Stimulated activated CD4-positive, alpha-beta T cell treated with anti-CD3 and anti-CD28 coated beads, TNF-alpha, amount 100 ng/mL, for 48 hours (primary cell): ENCODE measurements around the gene ICA1.
A peak's percentile ranks its signal among the peaks of the same experiment; 100 is the strongest.
"Not testable (repeated sequence)": the region's sequence is repeated elsewhere in the genome, so short reads cannot be mapped to it uniquely, and the experiment has no call there.

Experiments used
- DNase-seq, 3 donors: peaks; one replicate each; pipeline ENCODE4 v3.0.0-alpha.2; 2020; ENCODE audit warnings: low read depth in 3 of 3

The ICA1 gene

DNA sequence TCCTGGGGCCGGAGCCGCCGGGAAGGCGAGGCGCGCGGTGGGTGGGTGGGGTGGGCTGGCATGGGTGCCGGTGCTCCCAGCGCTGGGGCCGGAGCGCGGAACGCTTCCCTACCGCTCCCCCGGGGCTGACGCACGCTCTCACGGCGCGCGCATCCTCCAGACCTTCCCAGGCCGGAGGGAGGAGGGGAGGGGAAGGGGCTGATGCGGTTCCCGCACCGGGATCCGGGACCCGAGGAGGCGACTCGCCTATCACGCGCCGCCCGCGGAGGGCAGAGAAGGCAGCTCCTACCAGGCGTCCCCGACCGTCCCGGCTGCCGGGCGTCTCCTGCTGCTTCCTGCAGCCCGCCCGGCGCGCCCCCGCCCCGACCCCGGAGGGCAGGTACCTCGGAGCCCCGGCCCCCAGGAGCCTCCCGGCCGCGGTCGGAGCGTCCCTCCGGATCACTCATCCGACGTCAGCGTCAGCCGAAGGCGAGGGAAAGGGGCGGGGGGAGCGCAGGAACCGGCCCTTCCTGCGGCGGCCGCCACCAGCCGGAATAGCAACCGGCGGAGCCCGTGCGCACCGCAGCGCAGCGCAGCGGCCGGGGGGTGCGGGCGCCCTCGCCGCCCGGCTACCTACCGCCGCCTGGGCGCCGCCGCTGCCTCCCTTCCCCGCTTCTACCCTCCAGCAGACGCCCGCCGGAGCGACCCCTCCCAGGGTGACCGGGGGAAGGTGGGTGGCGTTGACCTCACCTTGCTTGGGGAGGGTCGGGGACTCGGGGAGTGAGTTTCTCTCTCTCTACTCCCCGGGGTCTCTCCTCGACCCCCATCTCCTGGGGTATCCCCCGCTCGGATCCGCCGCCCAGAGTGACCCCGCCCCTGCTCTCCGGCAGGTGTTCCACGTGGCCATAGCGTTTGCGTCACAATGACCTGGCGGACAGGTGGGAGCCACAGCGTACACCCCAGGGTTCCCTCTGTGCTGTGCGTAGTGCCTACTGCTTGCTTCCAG, at the start of gene ICA1:
TSS of gene ICA1 (minus strand) at position 457 of the 985 bp plus-strand sequence. CDS start 26,241 bp downstream, outside the sequence.
- peak in 2 of 3 donors; percentile 8 to 11 for DNase-seq

DNA sequence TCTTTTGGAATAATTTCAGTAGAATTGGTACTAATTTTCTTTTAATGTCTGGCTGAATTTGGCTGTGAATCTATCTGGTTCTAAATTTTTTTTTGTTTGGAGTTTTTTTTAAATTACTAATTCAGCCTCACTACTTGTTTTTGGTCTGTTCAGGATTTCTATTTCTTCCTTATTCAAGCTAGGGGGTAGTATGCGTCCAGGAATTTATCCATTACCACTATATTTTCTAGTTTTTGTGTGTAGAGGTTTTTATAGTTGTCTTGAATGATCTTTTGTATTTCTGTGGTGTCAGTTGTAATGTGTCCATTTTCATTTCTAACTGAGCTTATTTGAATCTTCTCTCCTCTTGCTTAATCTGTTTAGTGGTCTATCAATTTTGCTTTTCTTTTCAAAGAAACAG, 48.9 kb upstream of the ICA1 start:
- no peak for DNase-seq

DNA sequence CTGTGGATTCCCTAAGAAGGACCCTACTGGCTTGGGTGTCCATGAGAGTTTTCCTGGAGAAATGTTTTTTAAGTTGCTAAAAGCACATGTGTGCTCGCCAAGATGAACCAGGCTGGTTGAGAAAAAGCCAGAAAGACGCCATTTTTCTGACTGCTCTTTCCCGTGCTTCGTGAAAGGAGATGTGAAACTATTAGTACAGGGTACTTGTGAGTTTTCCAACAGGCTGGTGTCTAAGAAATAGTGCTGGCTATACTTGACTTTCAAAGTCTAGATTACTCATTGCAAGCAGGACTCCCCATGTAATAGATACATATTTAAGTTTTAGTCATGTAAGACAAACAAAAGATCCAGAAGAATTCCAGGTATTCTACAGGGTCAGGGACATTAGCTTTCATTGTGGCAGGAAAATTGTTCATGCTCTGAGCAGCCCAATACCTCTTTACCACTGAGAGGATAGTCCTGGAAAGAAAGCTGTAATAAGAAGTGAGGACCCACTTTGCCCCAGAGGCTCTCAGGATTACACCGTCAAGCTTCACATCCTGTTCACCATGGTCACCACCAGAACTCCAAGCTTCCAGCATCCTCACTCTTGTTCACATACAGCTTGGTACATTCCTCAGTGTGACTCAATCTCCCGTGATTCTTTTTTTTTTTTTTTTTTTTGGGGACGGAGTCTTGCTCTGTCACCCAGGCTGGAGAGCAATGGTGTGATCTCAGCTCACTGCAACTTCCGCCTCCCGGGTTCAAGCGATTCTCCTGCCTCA, 43.8 kb upstream of the ICA1 start:
- DNase-seq = no peak

DNA sequence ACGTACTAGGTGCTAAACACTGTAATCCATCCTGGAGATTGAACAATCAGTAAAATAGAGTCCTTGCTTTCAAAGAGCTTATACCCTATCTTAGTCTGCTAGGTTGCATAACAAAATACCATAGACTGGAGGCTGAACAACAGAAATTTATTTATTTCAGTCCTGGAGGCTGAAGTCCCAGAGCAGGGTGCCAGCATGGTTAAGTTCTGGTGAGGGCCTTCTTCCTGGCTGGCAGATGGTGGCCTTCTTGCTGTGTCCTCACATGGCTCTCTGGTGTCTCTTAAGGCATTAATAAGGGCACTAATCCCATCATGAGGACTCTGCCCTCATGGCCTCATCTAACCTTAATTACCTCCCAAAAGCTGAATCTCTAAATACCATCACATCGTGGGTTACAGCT, 43.1 kb upstream of the ICA1 start:
- no peak for DNase-seq

DNA sequence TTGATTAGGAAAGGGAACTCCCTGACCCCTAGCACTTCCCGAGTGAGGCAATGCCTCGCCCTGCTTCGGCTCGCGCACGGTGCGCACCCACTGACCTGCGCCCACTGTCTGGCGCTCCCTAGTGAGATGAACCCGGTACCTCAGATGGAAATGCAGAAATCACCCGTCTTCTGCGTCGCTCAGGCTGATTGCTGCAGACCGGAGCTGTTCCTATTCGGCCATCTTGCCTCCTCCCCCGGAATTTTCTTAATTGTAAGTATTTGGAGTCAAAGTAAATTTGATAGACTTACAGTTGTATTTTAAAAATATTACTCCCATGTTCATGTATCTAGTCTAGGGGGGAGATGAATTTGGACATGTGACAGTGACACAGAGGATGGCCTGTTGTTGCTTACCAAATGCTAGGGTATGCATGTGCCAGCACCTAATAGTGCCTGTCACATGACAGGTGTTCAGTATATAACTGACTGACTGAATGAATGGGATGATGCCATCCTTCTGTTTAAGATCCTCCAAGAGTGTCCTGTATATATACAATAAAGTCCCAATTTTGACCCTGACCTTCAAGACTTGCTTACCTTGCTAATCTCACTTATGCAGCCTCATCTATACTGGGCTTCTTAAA, 42.0 kb upstream of the ICA1 start:
- DNase-seq = no peak

DNA sequence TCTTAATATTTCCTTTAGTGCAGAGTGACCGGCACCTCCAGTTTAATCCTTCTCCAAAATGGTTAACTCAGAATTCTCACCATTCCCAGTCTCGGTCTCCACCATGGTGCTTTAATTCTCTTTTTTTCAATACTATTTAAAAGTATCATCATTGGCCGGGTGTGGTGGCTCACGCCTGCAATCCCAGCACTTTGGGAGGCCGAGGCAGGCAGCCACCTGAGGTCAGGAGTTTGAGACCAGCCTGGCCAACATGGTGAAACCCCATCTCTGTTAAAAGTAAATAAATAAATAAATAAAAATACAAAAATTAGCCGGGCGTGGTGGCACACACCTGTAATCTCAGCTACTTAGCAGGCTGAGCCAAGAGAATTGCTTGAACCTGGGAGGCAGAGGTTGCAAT, 35.1 kb upstream of the ICA1 start:
- DNase-seq = not testable (repeated sequence)

DNA sequence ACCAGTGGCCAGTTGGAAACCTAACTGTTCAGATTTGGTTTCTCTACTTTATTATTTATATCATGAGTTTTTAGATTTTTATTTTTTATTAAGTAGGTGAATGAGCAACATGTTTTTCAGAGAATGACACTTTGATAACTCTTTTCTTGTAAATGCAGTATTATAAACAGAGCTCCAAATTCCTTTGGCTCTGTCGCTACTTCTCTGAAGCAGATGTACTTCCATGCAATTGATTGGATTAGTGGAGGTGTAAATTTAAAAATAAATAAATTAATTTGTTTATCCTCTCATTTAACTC, 34.3 kb upstream of the ICA1 start:
- no peak for DNase-seq

DNA sequence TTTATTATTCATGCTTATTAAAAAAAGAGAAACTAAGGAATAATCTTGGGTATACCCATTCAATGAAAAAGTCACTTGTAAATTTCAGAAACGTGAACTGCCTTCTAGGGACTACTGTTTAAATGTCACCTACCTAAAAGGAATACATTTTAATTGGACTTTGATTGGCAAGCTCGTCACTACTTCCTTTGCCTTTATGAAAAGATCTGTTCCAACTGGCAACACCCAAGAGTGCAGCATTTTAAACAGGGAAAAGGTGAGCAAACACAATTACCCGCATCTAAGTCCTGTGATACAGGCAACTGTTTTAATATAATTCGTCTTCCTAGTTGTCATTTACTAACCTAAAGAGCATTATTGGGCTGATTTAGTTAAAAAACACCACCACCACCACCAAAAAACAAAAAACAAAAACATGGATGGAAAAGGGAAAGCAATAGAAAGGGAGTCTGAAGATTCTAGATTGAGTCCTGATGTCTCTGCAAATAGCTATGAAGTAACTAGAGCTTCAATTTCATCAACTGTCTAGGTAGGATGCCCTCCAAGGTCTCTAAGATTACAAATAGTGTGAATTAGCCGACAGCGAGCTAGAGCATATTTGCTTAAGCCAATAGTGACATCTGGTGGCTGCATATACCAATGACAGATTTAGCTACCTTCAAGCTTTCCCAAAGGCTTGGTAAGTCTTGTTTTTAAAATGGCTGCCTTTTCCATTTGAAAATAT, 33.8 kb upstream of the ICA1 start:
- peak in 2 of 3 donors; percentile 5 to 14 for DNase-seq

DNA sequence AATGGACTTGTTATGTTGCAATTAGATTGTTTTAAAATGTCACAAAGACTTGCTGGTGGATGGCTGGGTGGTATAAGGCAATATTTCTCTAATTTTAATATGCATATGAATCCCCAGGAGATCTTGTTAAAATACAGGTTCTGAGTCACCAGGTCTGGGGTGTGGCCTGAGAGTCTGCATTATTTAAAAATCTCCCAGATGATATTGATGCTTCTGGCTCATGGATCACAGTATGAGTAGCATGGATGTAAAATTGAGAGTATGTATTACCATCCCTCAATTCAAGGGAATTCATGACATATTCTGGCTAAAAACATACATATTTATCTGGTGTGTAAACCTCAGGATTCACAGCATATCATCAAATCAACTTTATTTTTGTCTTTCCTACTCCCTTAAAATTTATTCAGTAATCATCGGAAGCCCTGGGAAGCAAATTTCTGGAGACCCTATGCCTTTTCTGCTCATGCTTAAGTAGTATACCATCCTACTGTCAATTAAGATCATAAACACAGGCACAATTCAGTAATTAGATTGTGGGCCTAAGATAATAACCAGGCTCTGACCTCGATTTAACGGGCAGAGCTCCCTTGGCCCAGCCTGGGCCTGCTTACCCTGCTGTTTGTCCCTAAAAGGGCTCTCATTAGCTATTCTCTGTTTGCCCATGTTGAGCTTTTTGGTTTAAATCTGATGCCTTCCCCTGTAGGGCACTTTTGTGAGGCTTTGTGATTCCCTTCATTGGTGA, 29.6 kb upstream of the ICA1 start:
- no peak for DNase-seq

DNA sequence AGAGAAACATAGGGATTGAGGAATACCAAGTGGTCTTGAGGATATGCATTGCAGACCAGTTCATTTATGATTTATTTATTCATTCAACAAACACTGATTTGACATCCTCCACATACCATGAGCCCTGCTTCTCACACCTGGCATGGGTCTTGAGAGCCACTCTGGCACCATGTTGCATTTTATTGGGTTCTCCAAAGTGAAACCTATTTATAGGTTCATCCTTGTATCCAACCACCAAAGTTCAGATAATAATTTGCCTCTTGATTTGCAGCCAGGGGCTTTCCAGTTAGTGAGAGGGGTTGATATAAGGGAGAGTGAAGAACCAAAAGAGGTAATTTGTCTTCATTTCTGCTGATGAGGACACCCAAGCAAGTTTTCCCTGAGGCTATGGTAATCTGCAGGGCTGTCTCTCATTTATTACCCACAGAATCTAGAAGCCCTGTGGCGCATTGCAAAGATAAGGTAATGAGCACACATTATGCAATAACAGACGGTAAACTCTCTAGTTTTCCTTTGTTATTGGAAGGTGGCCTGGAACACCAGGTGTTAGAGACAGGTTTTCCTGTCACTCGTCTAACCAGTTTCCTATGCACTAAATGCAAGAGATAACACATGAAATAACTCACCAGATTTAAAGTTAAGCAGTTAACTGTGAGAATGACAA, 28.8 kb upstream of the ICA1 start:
- DNase-seq = no peak

DNA sequence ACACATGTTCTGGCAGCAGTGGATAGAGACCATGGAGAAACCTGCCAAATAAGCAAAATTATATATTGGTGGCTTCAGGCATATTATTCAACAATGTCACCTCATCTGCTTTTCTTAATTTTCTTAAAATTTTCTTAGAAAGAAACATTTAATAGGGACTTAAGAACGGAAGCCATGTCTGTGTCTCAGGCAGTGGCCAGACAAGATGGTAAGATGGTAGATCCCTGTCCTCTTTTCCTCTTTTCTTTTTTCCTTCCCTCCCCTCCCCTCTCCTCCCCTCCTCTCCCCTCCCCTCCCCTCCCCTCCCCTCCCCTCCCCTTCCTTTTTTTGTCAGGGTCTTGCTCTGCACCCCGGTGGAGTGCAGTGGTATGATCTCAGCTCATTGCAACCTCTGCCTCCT, 24.2 kb upstream of the ICA1 start:
- DNase-seq = no peak

DNA sequence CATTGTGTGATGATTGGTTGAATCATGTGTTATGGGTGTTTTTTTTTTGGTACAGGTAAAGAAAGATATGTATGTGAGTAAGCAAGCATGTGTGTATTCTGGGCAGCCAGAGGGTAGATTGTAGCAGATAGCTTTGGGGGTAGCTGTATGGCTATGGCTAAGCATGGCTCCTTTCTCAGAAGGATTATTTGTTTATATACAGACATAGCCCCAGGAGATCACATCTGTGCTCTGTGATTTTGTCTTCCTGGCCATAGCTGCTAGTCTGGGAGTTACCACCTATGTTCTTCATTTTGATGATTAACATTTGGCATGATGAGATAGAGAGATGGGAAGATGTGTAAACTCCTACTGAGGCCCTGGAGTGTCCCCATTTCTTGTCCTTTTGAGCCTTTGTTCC, 23.2 kb upstream of the ICA1 start:
- no peak for DNase-seq

DNA sequence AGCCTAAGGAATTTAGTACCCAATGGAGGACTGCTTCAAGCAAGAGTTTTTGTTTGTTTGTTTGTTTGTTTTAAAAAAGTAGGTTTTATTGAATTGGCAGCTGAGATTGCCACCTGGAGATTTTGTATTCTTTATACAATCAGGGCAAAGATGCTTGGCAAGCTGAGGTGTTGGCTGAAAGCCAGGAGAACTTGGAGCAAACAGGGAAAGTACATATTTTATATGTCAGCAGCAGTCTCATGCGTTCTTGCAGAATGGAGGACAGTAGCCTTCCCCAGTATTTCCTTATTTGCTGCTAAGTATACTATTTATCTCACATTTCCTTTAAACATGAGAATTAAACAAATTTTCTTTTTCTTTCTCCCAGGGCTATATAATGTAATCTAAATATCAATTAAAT, 22.6 kb upstream of the ICA1 start:
- no peak for DNase-seq

DNA sequence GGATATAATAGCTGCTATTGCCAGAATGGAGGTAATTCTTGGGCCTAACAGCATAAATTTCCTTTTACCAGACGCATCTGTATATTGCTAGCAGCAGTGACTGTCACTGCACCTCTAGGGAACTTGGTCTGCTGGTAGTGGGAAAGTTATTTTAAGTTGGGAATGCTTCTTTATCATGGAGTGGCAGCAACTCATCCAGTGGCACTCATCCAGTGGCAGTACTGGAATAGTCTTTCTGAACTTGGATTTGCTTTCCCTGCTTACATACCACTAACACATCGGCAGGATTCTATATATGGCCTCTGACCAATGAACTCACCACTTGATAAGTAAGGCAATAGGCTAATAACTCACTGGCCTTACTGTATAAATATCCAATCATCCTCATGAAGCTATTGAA, 22.0 kb upstream of the ICA1 start:
- no peak for DNase-seq

DNA sequence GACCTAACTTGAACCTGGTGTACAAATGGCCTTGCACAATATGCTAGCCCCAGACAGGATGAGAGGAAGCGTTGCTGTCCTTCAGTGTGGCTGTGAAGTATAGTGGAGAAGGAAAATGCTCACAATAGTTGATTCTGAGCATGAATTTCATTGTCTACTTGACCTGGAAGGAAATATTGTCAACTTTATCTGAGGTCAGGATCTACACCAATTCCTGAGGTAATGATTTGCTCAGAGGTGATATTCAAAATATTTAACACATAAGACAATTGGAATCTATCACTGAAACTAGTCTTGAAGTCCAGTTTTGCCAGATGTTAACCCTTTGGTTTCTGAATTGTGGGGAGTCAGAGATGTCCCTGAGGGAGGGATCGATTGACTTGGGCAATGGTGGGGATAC, 20.9 kb upstream of the ICA1 start:
- DNase-seq = no peak

DNA sequence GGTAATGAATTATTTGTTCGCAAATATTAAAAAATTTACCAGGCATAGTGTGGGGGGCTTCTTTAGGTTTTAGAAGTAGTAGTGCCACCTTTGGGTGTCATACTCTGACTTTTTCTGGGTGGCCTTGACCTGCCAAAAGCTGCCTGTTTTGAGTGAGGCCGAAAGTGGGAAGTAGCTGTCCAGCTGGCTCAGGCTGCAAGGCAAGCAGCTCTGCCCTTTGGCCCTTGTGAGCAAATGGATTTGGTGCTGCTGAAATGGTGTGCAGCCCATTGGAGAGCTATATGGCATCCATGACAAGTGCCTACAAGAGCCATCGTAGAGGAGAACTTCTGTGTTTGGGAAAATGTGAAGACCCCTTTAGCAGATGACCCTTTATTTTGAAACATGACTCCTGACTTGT, 20.2 kb upstream of the ICA1 start:
- no peak for DNase-seq

DNA sequence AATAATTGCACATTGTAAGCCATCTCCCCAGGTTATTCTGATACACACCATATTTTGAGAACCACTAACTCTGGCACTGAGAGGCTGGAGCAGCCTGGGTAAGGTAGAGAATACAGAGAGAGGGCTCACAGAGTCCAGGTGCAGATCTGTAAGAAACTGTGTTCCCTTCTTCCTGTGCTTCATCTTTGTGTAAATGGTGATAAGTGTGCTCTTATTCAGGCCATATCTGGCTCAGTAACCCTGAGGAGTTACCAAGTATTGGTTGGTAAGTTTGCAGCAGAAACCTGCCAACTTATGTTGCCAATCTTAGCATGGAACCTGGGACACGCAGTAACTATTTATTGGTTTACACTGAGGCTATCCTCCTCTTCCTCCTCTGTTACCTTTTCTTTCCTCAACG, 16.2 kb upstream of the ICA1 start:
- DNase-seq = no peak

DNA sequence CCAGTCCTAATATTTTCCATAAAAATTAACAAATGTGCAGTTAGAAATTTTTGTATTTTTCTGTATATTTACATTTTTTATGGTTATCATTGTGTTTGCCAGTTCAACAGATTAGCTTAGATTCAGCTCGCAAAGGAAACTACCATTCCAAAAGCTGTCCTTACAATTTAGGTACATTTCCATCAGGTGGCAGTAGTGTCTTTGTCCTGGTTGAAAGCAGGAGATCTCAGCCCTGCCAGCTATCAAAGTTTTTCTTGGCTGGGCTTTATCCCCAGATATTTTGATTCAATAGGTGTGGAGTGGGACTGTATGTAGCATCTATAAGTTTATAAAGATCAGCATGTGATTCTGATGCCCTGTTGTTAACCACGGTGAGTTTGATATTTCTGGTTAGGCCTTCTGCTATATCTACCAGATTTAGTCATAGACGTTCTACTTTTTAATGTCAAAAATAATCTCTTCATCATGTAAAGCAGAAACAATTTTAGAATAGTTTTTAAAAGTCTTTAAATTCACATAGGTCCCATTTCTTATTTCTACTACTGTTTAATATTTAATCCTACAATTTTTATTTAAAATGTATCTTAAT, 15.5 kb upstream of the ICA1 start:
- DNase-seq = no peak

DNA sequence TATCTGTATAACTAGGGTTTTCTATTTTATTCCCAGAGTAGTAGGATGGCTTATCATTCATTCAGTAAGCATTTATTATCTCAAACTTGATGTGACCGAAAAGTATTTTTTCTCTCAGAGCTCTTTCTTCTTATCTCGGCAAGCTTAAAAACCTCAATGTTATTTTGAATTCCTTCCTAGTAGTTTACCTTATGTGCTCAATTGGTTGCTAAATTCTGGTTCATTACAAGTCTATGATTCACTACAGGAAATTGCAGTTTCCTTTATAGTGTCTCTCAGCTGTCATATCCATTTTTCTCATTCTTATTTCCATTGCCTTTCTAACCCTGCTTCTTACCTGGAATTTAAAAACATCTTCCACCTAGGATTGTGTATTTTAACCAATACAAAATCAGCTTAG, 12.6 kb upstream of the ICA1 start:
- DNase-seq = no peak

DNA sequence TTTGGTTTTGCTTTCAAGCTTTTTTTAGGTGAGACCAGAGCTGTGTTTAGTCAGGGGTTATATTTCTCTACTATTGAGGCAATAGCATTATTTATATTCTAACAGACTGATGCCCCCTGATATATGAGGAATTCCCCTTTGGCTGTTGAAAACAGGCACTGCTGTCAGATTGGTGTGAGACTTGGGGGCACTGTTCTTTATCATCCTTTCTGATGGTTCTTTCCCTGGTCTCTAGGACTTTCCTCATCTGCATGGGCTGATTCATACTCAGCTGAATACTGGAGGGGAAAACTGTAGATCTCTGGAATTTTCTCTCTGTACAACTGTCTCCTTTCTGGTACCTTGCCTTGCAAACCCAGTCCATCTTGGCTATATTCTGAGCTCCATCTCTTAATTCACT, 10.0 kb upstream of the ICA1 start:
- DNase-seq = no peak
